ENCODE results near the gene GSG1L.

The GSG1L gene

DNA sequence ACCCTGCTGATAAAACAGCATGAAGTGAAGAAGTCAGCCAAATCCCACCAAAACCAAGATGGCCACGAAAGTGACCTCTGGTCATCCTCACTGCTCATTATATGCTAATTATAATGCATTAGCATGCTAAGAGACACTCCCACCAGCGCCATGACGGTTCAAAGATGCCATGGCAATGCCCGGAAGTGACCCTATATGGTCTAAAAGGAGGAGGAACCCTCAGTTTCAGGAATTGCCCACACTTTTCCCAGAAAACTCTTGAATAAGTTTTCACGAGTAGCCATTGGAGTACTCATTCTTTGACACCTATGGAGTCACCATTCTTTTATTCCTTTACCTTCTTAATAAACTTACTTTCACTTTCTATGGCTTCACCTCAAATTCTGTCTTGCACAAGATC, 44.3 kb downstream of the GSG1L start:
- peaks cover 2% of the 10 kb centered on the region for H3K9me3 ChIP-seq (ENCODE audit: control insufficient read depth, low read length)
- no peak overlapping the region for H2AFZ ChIP-seq (ENCODE audit: low read depth, low read length)
- no peak overlapping the region for H3K23ac ChIP-seq (ENCODE audit: low read length in 2 of 2)
- no peak overlapping the region for H4K91ac ChIP-seq (ENCODE audit: low read length)
- H3K4me1 ChIP-seq (ENCODE audit: control insufficient read depth, insufficient read depth, low read depth, low read length): no peaks in the 10 kb centered on the region
- H3K27me3 ChIP-seq (ENCODE audit: control insufficient read depth in 1 of 2, insufficient read depth in 1 of 2, low read length in 2 of 2): peaks cover 12 to 37% of the 10 kb centered on the region in 2 experiments
- no peaks in the 10 kb centered on the region for H3K36me3 ChIP-seq (ENCODE audit: control insufficient read depth in 1 of 2, insufficient read depth in 2 of 2, low read depth in 1 of 2, low read length in 2 of 2)
- 51% methylated on average over 5 of the region's 5 CpGs for WGBS
- H4K8ac ChIP-seq (ENCODE audit: low read length): no peak overlapping the region
- H3K14ac ChIP-seq (ENCODE audit: low read length in 2 of 2): no peak overlapping the region
- no peak overlapping the region for H3K4me2 ChIP-seq (ENCODE audit: low read length, poor library complexity, severe bottlenecking)
- H3K4me3 ChIP-seq (ENCODE audit: insufficient read depth in 1 of 2, low read depth in 1 of 2, low read length in 2 of 2): no peak overlapping the region
- H3K79me1 ChIP-seq (replicated peaks; ENCODE audit: low read length, poor library complexity, severe bottlenecking): no peaks in the 10 kb centered on the region
- no peak overlapping the region for H2AK5ac ChIP-seq (ENCODE audit: low read length, severe bottlenecking)
- H3K9ac ChIP-seq (ENCODE audit: low read length): no peak overlapping the region
- no peak for DNase-seq
- no peak overlapping the region for H2BK15ac ChIP-seq (ENCODE audit: low read depth, poor library complexity, severe bottlenecking)
- no peak overlapping the region for H3K4ac ChIP-seq (ENCODE audit: low read depth in 1 of 2, low read length in 2 of 2)
- H2BK120ac ChIP-seq (ENCODE audit: low read depth, low read length): no peak overlapping the region
- no peak overlapping the region for H3K18ac ChIP-seq (ENCODE audit: low read depth in 1 of 2, low read length in 2 of 2)
- no peak overlapping the region for H2BK12ac ChIP-seq (ENCODE audit: low read length in 2 of 2)
- no peak overlapping the region for H2BK5ac ChIP-seq (ENCODE audit: low read depth, low read length, poor library complexity, severe bottlenecking)
- no peak overlapping the region for H3K27ac ChIP-seq (ENCODE audit: low read length, poor library complexity, severe bottlenecking)

DNA sequence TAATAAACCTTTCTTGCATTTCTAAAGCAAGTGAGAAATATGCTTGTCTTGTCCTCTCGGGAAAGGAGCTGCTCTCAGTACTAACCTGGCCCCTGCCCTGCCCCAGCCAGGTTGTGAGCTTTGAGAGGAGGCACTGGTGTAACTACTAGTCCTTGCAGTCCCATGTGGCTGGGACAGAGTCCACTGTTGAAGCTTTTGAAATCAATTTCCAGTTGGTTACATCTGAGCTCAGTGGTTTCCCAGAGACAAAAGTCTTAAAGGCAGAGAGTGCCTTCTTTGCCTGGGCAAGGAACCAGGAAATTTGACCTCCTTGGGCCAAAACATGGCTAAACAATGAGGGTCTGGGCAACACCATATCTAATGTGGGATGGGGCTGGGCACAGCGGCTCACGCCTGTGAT, 48.7 kb downstream of the GSG1L start:
- no peaks in the 10 kb centered on the region for H3K4me1 ChIP-seq (ENCODE audit: control insufficient read depth, insufficient read depth, low read depth, low read length)
- H3K79me1 ChIP-seq (replicated peaks; ENCODE audit: low read length, poor library complexity, severe bottlenecking): no peaks in the 10 kb centered on the region
- no peak overlapping the region for H2BK120ac ChIP-seq (ENCODE audit: low read depth, low read length)
- no peak overlapping the region for H3K9ac ChIP-seq (ENCODE audit: low read length)
- H3K23ac ChIP-seq (ENCODE audit: low read length in 2 of 2): no peak overlapping the region
- no peak overlapping the region for H2AFZ ChIP-seq (ENCODE audit: low read depth, low read length)
- no peak overlapping the region for H2BK12ac ChIP-seq (ENCODE audit: low read length in 2 of 2)
- no peak overlapping the region for H3K4ac ChIP-seq (ENCODE audit: low read depth in 1 of 2, low read length in 2 of 2)
- no peak overlapping the region for H3K27ac ChIP-seq (ENCODE audit: low read length, poor library complexity, severe bottlenecking)
- no peak overlapping the region for H2BK5ac ChIP-seq (ENCODE audit: low read depth, low read length, poor library complexity, severe bottlenecking)
- H2AK5ac ChIP-seq (ENCODE audit: low read length, severe bottlenecking): no peak overlapping the region
- no peak overlapping the region for H3K18ac ChIP-seq (ENCODE audit: low read depth in 1 of 2, low read length in 2 of 2)
- no peak overlapping the region for H3K4me2 ChIP-seq (ENCODE audit: low read length, poor library complexity, severe bottlenecking)
- H4K91ac ChIP-seq (ENCODE audit: low read length): no peak overlapping the region
- no peak overlapping the region for H3K4me3 ChIP-seq (ENCODE audit: insufficient read depth in 1 of 2, low read depth in 1 of 2, low read length in 2 of 2)
- no peak for DNase-seq
- H3K27me3 ChIP-seq (ENCODE audit: control insufficient read depth in 1 of 2, insufficient read depth in 1 of 2, low read length in 2 of 2): peaks cover 13 to 36% of the 10 kb centered on the region in 2 experiments
- H3K14ac ChIP-seq (ENCODE audit: low read length in 2 of 2): no peak overlapping the region
- H3K36me3 ChIP-seq (ENCODE audit: control insufficient read depth in 1 of 2, insufficient read depth in 2 of 2, low read depth in 1 of 2, low read length in 2 of 2): no peaks in the 10 kb centered on the region
- 80% methylated on average over 3 of the region's 3 CpGs for WGBS
- no peak overlapping the region for H2BK15ac ChIP-seq (ENCODE audit: low read depth, poor library complexity, severe bottlenecking)
- no peaks in the 10 kb centered on the region for H3K9me3 ChIP-seq (ENCODE audit: control insufficient read depth, low read length)
- H4K8ac ChIP-seq (ENCODE audit: low read length): no peak overlapping the region

DNA sequence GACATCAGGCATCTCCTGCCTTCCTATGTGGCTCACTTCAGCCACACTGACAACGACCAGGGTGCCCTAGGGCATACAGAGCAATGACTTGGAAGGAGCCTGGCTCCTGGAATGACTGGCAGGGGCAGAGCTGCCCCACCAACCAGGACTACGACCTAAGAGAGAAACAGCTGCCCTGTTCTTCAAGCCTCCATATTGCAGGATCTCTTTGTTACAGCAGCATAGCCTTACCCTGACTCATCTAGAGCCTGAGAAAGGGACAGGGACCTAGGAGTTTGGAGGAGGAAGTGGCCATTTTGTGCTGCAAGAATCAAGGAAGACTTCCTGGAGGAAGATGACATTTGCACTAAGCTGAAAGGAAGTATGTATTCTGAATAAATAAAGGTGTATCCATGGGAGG, 49.6 kb downstream of the GSG1L start:
- H4K8ac ChIP-seq (ENCODE audit: low read length): no peak overlapping the region
- no peaks in the 10 kb centered on the region for H3K79me1 ChIP-seq (replicated peaks; ENCODE audit: low read length, poor library complexity, severe bottlenecking)
- no peak overlapping the region for H4K91ac ChIP-seq (ENCODE audit: low read length)
- H3K4me3 ChIP-seq (ENCODE audit: insufficient read depth in 1 of 2, low read depth in 1 of 2, low read length in 2 of 2): no peak overlapping the region
- H2BK120ac ChIP-seq (ENCODE audit: low read depth, low read length): no peak overlapping the region
- H3K23ac ChIP-seq (ENCODE audit: low read length in 2 of 2): no peak overlapping the region
- H3K18ac ChIP-seq (ENCODE audit: low read depth in 1 of 2, low read length in 2 of 2): no peak overlapping the region
- H2BK5ac ChIP-seq (ENCODE audit: low read depth, low read length, poor library complexity, severe bottlenecking): no peak overlapping the region
- no peak overlapping the region for H3K27ac ChIP-seq (ENCODE audit: low read length, poor library complexity, severe bottlenecking)
- H3K27me3 ChIP-seq (ENCODE audit: control insufficient read depth in 1 of 2, insufficient read depth in 1 of 2, low read length in 2 of 2): peaks cover 14 to 43% of the 10 kb centered on the region in 2 experiments
- H3K9ac ChIP-seq (ENCODE audit: low read length): no peak overlapping the region
- no peak overlapping the region for H3K4ac ChIP-seq (ENCODE audit: low read depth in 1 of 2, low read length in 2 of 2)
- DNase-seq: no peak
- H3K4me2 ChIP-seq (ENCODE audit: low read length, poor library complexity, severe bottlenecking): no peak overlapping the region
- no peak overlapping the region for H3K14ac ChIP-seq (ENCODE audit: low read length in 2 of 2)
- H2BK15ac ChIP-seq (ENCODE audit: low read depth, poor library complexity, severe bottlenecking): no peak overlapping the region
- H3K4me1 ChIP-seq (ENCODE audit: control insufficient read depth, insufficient read depth, low read depth, low read length): no peaks in the 10 kb centered on the region
- H2BK12ac ChIP-seq (ENCODE audit: low read length in 2 of 2): no peak overlapping the region
- H2AK5ac ChIP-seq (ENCODE audit: low read length, severe bottlenecking): no peak overlapping the region
- no peaks in the 10 kb centered on the region for H3K36me3 ChIP-seq (ENCODE audit: control insufficient read depth in 1 of 2, insufficient read depth in 2 of 2, low read depth in 1 of 2, low read length in 2 of 2)
- 62% methylated on average over 2 of the region's 2 CpGs for WGBS
- H2AFZ ChIP-seq (ENCODE audit: low read depth, low read length): no peak overlapping the region
- H3K9me3 ChIP-seq (ENCODE audit: control insufficient read depth, low read length): no peaks in the 10 kb centered on the region

DNA sequence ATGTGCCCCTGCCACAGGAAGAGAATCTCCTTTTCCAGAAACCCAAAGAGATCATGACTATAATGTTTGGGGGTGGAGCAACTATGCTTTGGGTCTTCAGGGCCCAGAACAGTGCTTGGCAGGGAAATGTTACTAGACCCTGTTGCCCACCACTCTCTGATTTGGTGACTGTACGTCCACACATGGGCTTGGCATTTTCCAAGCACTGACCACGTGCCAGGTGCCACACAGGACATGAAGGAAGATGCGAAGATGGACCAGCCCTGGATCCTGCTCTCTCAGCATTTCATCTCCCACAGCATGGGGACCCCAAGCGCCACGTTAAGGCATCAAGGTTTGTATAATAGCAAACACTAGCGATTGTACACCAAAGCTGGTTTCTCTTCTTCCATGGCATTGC, 50.1 kb downstream of the GSG1L start:
- no peak overlapping the region for H4K91ac ChIP-seq (ENCODE audit: low read length)
- no peaks in the 10 kb centered on the region for H3K79me1 ChIP-seq (replicated peaks; ENCODE audit: low read length, poor library complexity, severe bottlenecking)
- H3K9me3 ChIP-seq (ENCODE audit: control insufficient read depth, low read length): no peaks in the 10 kb centered on the region
- H3K27ac ChIP-seq (ENCODE audit: low read length, poor library complexity, severe bottlenecking): no peak overlapping the region
- H2AFZ ChIP-seq (ENCODE audit: low read depth, low read length): no peak overlapping the region
- 68% methylated on average over 6 of the region's 6 CpGs for WGBS
- no peak overlapping the region for H2BK5ac ChIP-seq (ENCODE audit: low read depth, low read length, poor library complexity, severe bottlenecking)
- H2AK5ac ChIP-seq (ENCODE audit: low read length, severe bottlenecking): no peak overlapping the region
- H2BK12ac ChIP-seq (ENCODE audit: low read length in 2 of 2): no peak overlapping the region
- no peaks in the 10 kb centered on the region for H3K4me1 ChIP-seq (ENCODE audit: control insufficient read depth, insufficient read depth, low read depth, low read length)
- H4K8ac ChIP-seq (ENCODE audit: low read length): no peak overlapping the region
- H3K4ac ChIP-seq (ENCODE audit: low read depth in 1 of 2, low read length in 2 of 2): no peak overlapping the region
- H2BK120ac ChIP-seq (ENCODE audit: low read depth, low read length): no peak overlapping the region
- H3K23ac ChIP-seq (ENCODE audit: low read length in 2 of 2): no peak overlapping the region
- H3K27me3 ChIP-seq (ENCODE audit: control insufficient read depth in 1 of 2, insufficient read depth in 1 of 2, low read length in 2 of 2): peaks cover 16 to 46% of the 10 kb centered on the region in 2 experiments
- no peak overlapping the region for H2BK15ac ChIP-seq (ENCODE audit: low read depth, poor library complexity, severe bottlenecking)
- H3K14ac ChIP-seq (ENCODE audit: low read length in 2 of 2): no peak overlapping the region
- H3K9ac ChIP-seq (ENCODE audit: low read length): no peak overlapping the region
- no peak for DNase-seq
- no peak overlapping the region for H3K4me2 ChIP-seq (ENCODE audit: low read length, poor library complexity, severe bottlenecking)
- no peak overlapping the region for H3K18ac ChIP-seq (ENCODE audit: low read depth in 1 of 2, low read length in 2 of 2)
- H3K36me3 ChIP-seq (ENCODE audit: control insufficient read depth in 1 of 2, insufficient read depth in 2 of 2, low read depth in 1 of 2, low read length in 2 of 2): no peaks in the 10 kb centered on the region
- no peak overlapping the region for H3K4me3 ChIP-seq (ENCODE audit: insufficient read depth in 1 of 2, low read depth in 1 of 2, low read length in 2 of 2)
